HFFc6 (cell line): ENCODE measurements around the gene AOPEP. TPM values are rescaled to one million over a fixed set of nuclear protein-coding genes. Genes with fewer than 3 reads are reported as not detected.

Source experiments
- DNase-seq: peaks from one replicate; pipeline ENCODE4 v3.0.0-alpha.2; 2018
- H3K27ac Mint-ChIP-seq: 2 replicates; pipeline ENCODE4 v1.8.0; 2020; ENCODE audit warnings: mild to moderate bottlenecking, mixed read lengths
- H3K27me3 Mint-ChIP-seq: 2 replicates; pipeline ENCODE4 v1.8.0; 2021; ENCODE audit warnings: mild to moderate bottlenecking, moderate library complexity, mixed read lengths; ENCODE audit not compliant: insufficient read depth
- H3K36me3 Mint-ChIP-seq: 2 replicates; pipeline ENCODE4 v1.8.0; 2021; ENCODE audit warnings: low read depth, mixed read lengths
- H3K4me1 Mint-ChIP-seq: 2 replicates; pipeline ENCODE4 v1.8.0; 2020; ENCODE audit warnings: low read depth, mixed read lengths
- H3K4me3 Mint-ChIP-seq: 2 replicates; pipeline ENCODE4 v1.8.0; 2020; ENCODE audit warnings: mild to moderate bottlenecking, moderate library complexity, mixed read lengths
- H3K9me3 Mint-ChIP-seq: 2 replicates; pipeline ENCODE4 v1.8.0; 2020; ENCODE audit warnings: mild to moderate bottlenecking, mixed read lengths
- total RNA-seq, 6 experiments: library from RNA; stranded (reverse); fragmentation: NEBNext Ultra II Directional; extraction: Animal tissue kit (Norgen Biotek cat#: 25700); gene quantifications; 2 replicates in 1 of 6; 3 replicates in 5 of 6; pipeline ENCODE4 v1.2.3, GENCODE V29; 2021
- TF ChIP-seq, protein P1 (sequence below): fragments of 200-600 bp; sonication (generic); IDR thresholded peaks from 2 replicates; pipeline ENCODE4 v1.5.0; 2021; ENCODE audit warnings: antibody characterized with exemption, mild to moderate bottlenecking

The AOPEP gene
- total RNA-seq, 6 experiments from 2014 or later: 32.2 to 46.6 (median 36.3) TPM

DNA sequence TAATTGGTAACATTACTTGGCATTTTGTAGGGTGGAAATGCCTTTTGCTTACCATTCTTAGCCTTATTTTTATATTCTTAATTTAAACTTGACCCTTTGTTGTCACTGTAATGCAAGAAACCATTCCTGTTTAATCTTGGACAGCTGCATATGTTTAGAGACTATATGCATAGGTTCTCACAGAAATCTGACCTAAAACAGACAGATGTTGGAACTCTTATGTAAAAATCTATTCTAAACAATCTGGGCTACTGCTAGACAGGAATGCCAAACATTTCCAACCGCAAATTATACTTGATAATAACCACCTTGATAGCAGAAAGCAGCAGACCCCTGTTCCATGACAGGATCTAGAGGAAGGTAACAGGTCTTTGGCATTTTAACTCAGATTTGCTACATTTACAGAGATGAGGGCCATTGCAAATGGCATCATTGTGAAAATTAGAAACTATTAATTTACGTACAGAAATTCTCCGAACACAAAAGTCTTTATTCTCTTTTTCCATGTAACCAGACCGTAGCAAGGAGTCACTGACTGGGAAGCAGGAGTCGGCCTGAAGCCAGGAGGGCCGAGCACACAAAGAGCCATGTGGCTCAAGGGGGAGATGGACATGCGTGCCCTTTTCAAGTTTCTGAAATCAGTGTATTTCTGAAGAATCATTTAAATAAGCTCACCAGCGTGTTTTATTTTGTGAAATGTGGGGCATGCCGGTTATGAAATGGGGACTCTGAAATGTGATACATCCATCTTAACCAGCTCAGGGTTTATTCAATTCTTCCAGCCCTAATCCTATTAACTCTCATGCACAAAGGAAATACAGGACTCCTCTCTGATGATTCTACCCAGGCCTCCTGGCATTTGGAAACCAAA lies 139.3 kb downstream of the AOPEP start:
- Mint-ChIP-seq H3K36me3 (peaks cover 3% of the 10 kb centered on the region), H3K27ac (peak overlapping the region; percentile 83), H3K4me1 (peaks cover 95% of the 10 kb centered on the region), H3K27me3 (no peaks in the 10 kb centered on the region; the same call in 1 of the 2 replicates), H3K4me3 (peak overlapping the region; percentile 42; the same call in 1 of the 2 replicates), H3K9me3 (no peaks in the 10 kb centered on the region)
- no peak for DNase-seq
- TF ChIP-seq, protein P1, sequence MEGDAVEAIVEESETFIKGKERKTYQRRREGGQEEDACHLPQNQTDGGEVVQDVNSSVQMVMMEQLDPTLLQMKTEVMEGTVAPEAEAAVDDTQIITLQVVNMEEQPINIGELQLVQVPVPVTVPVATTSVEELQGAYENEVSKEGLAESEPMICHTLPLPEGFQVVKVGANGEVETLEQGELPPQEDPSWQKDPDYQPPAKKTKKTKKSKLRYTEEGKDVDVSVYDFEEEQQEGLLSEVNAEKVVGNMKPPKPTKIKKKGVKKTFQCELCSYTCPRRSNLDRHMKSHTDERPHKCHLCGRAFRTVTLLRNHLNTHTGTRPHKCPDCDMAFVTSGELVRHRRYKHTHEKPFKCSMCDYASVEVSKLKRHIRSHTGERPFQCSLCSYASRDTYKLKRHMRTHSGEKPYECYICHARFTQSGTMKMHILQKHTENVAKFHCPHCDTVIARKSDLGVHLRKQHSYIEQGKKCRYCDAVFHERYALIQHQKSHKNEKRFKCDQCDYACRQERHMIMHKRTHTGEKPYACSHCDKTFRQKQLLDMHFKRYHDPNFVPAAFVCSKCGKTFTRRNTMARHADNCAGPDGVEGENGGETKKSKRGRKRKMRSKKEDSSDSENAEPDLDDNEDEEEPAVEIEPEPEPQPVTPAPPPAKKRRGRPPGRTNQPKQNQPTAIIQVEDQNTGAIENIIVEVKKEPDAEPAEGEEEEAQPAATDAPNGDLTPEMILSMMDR: no peak

DNA sequence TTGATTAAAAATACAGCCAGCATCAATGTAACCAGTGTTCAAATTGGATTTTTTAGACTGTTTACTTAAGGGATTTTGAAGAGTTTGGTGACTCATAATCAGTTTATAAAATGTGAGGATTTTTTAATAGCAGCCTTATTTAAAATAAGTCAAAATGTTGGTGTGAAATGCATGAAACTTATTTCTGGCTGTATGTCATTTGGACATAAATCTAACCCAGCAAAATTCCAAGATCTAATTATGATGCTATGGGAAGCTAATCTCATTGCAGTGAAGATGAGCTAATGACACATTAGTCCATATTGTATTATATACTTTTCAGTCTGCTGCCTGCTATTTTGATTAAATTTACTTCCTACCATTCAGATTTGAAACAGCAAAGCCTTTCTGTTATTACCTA lies 140.3 kb downstream of the AOPEP start:
- Mint-ChIP-seq H3K4me1 (peaks cover 95% of the 10 kb centered on the region), H3K9me3 (no peaks in the 10 kb centered on the region), H3K4me3 (peak overlapping the region; percentile 83), H3K27ac (peak overlapping the region; percentile 98), H3K36me3 (peaks cover 7% of the 10 kb centered on the region), H3K27me3 (no peaks in the 10 kb centered on the region; the same call in none of the 2 replicates)
- DNase-seq: no peak
- TF ChIP-seq, protein P1: no peak

DNA sequence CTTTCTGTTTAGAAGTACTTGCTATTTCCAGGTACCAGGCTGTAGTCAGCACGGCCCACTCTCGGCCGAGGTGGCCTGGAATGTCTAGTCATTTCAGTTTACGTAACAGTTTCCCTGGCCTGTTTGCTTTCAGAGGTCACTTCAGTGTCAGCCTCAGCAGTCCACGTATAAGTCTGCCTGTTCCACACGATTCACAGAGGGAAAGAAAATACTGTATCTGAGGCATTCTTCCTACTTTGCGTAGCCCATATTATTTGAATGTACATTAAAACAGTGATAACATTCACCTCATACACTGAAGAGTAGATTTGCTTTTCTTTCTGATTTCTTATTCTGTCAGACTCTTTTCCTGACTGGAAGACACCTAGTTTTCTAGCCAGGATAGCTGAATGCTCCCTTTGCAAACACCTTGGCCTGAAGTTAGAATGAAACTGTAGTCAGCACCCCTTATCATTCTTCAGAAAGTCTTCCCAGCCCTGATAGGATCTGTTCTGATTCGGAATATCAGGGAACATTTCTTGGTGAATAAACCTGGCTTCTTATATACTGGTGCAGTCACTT lies 140.9 kb downstream of the AOPEP start:
- Mint-ChIP-seq H3K9me3 (no peaks in the 10 kb centered on the region), H3K27ac (peak overlapping the region; percentile 98), H3K36me3 (peaks cover 12% of the 10 kb centered on the region), H3K27me3 (no peaks in the 10 kb centered on the region; the same call in 1 of the 2 replicates), H3K4me3 (peak overlapping the region; percentile 83), H3K4me1 (peaks cover 95% of the 10 kb centered on the region)
- TF ChIP-seq, protein P1: no peak
- DNase-seq: peak; percentile 78

DNA sequence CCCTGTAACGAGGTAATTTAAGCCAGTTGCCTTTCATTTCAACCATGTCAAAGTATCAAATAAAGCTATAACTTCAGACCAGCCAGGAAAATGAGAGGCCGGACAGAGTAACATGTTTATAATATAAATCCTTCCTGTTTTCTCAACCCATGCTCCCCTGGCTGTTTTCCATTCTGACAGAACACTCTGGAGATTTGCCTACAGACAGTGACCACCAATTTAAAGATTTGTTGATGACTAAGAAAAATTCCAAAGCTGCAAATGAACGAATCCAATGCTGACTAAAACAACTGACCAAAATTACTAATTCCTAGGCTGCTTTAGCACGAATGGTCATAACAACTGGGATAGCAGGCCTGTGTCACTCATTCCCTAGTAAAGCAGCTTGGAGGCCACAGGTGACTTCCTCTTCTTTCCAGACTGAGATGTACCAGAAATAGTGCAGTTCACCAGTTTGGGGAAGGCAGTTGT lies 141.4 kb downstream of the AOPEP start:
- Mint-ChIP-seq H3K27ac (peak overlapping the region; percentile 98), H3K4me1 (peaks cover 95% of the 10 kb centered on the region), H3K27me3 (no peaks in the 10 kb centered on the region; the same call in 1 of the 2 replicates), H3K4me3 (peak overlapping the region; percentile 83), H3K36me3 (peaks cover 12% of the 10 kb centered on the region), H3K9me3 (no peaks in the 10 kb centered on the region)
- peak; percentile 95 for DNase-seq
- TF ChIP-seq, protein P1: no peak

DNA sequence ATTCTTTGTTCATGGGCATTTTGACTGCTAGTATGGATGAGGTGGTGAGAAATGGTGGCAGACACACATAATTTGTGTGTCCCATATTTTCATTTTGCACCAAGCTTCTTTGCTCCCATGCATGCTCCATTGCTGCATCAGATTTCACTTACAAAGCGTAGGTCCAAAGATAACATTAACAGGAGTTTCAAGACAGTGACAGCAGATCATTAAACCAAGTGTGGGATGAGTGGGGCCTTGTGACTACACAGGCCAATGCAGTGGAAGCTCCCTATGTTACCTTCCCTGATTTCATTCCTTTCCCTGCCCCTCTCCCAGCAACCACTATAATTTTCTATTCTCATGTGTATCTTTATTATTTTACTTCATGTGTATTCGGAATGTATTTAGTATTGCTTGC lies 142.0 kb downstream of the AOPEP start:
- TF ChIP-seq, protein P1: no peak
- Mint-ChIP-seq H3K4me3 (peak overlapping the region; percentile 83; the same call in 1 of the 2 replicates), H3K36me3 (peaks cover 12% of the 10 kb centered on the region), H3K9me3 (no peaks in the 10 kb centered on the region), H3K27me3 (no peaks in the 10 kb centered on the region; the same call in 1 of the 2 replicates), H3K4me1 (peaks cover 100% of the 10 kb centered on the region), H3K27ac (peak overlapping the region; percentile 98)
- no peak for DNase-seq
